ENCODE measurements around the gene VIPR1.

The VIPR1 gene

GRCh38 chr3:42502429-42503250 is at the start of gene VIPR1:
VIPR1 (plus strand) TSS chr3:42502643; CDS start chr3:42502736, 93 bp downstream.
- peak; percentile 6 for DNase-seq

GRCh38 chr3:42456211-42456610 is 46.2 kb upstream of the VIPR1 start:
- DNase-seq = no peak

GRCh38 chr3:42459151-42459550 is 43.3 kb upstream of the VIPR1 start:
- no peak for DNase-seq

GRCh38 chr3:42461762-42462161 is 40.7 kb upstream of the VIPR1 start:
- DNase-seq = no peak

GRCh38 chr3:42463093-42463492 is 39.4 kb upstream of the VIPR1 start:
- no peak for DNase-seq

GRCh38 chr3:42468111-42468510 is 34.3 kb upstream of the VIPR1 start:
- no peak for DNase-seq

GRCh38 chr3:42472555-42472954 is 29.9 kb upstream of the VIPR1 start:
- no peak for DNase-seq

GRCh38 chr3:42473083-42473932 is 29.1 kb upstream of the VIPR1 start:
- peak; percentile 18 for DNase-seq

GRCh38 chr3:42476225-42477125 is 26.0 kb upstream of the VIPR1 start:
- DNase-seq = no peak

- DNase-seq = no peak
These were observed 24.7 kb upstream of the VIPR1 start for GRCh38 chr3:42477696-42478095.

- no peak for DNase-seq
These were observed 23.6 kb upstream of the VIPR1 start for GRCh38 chr3:42478830-42479229.

- no peak for DNase-seq
These were observed 15.5 kb upstream of the VIPR1 start for GRCh38 chr3:42486814-42487565.

- no peak for DNase-seq
These were observed 13.8 kb upstream of the VIPR1 start for GRCh38 chr3:42488687-42489086.

GRCh38 chr3:42489116-42489936 is 13.1 kb upstream of the VIPR1 start:
- DNase-seq = no peak

GRCh38 chr3:42489937-42490227 is 12.6 kb upstream of the VIPR1 start:
- no peak for DNase-seq

- no peak for DNase-seq
These were observed 12.2 kb upstream of the VIPR1 start for GRCh38 chr3:42490243-42490642.

GRCh38 chr3:42491881-42492507 is 10.4 kb upstream of the VIPR1 start:
- no peak for DNase-seq

GRCh38 chr3:42492508-42493080 is 9.8 kb upstream of the VIPR1 start:
- DNase-seq = no peak

GRCh38 chr3:42493126-42493797 is 9.2 kb upstream of the VIPR1 start:
- no peak for DNase-seq

- DNase-seq = no peak
These were observed 8.7 kb upstream of the VIPR1 start for GRCh38 chr3:42493798-42494151.
